GM18526 (cell line): ENCODE measurements around the gene PHF20.

Experiments
- POLR2A ChIP-seq: IDR thresholded peaks from 3 replicates; pipeline ENCODE4 v1.6.1; 2011; ENCODE audit not compliant: insufficient read length; ENCODE audit errors: extremely low read depth

PHF20 gene

GRCh38 chr20:35771689-35772562 lies at the start of gene PHF20:
Gene PHF20 (plus strand): TSS chr20:35772015. CDS start chr20:35801523, 29,508 bp downstream.
- peak; percentile 74 for TF ChIP-seq POLR2A

DNA sequence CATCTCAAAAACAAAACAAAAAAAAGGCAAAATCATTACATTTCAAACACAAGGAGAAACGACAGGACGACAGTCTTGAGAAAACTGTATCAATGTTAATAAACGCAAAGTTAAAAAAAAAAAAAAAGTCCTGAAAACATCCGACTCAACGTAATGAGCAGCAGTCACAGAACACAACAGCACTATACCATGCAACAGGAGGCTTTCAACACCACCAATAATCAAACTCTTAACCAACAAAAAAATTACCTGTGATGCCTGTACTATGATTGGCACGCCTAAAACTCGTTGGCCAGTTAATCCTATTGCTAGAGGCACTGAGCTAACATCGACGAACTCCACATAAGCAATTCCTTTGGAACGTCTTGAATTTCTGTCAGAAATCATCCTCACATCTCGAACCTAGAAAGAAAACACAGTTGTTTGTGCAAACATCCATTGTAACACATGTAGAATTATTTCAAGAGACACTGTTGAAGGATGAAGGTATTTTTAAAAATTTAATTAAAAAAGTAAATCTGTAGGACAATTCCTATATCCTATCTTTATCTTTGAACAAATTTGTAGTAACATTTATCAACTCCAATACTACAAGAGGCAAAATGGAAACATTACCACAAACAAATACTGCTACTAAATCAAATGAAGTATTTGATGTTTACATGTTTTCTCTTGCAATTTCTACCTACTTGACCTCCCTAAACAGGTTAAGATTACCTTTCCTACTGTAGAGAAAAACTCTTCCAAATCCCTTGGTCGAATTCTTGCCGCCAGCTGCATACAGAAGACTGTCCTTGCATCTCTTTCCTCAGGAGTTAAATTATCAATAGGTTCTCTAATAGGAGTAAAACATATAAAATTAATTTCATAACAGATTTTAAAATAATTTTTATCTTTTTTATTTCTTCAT lies 47.2 kb upstream of the PHF20 start:
- no peak for TF ChIP-seq POLR2A

- no peak for TF ChIP-seq POLR2A
Measured at GRCh38 chr20:35726842-35727711, 44.7 kb upstream of the PHF20 start.

DNA sequence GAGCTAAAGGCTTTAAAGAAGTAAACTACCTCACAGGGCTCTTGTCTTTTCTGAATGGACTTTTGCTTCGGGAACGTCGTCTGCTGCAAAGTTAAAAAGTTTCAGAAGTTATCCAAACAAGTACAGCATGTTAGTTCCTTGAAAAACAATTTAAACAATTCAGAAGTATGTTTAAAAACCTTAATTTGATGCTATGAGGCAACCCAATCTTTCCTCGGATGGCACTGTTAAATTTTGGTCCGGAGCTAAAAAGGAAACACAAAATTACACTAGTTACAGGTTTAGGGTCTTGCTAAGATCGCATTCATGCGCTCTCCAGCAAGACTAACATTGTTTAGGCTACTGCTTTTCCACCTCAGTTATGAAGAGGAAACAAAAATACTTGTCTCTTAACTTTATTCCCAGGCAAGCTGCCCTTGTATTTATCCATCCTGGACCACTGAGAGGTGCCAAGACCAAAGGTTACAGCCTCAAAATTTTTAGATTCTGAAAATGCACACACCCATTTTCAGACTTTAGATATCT lies 42.5 kb upstream of the PHF20 start:
- TF ChIP-seq POLR2A = no peak

- no peak for TF ChIP-seq POLR2A
Measured at GRCh38 chr20:35729836-35730582, 41.8 kb upstream of the PHF20 start.

GRCh38 chr20:35730583-35731468 lies 41.0 kb upstream of the PHF20 start:
- TF ChIP-seq POLR2A = no peak

- no peak for TF ChIP-seq POLR2A
Measured at GRCh38 chr20:35731469-35731788, 40.4 kb upstream of the PHF20 start.

GRCh38 chr20:35731862-35732643 lies 39.8 kb upstream of the PHF20 start:
- TF ChIP-seq POLR2A = no peak

GRCh38 chr20:35732644-35732982 lies 39.2 kb upstream of the PHF20 start:
- no peak for TF ChIP-seq POLR2A

GRCh38 chr20:35734374-35734773 lies 37.4 kb upstream of the PHF20 start:
- TF ChIP-seq POLR2A = no peak

DNA sequence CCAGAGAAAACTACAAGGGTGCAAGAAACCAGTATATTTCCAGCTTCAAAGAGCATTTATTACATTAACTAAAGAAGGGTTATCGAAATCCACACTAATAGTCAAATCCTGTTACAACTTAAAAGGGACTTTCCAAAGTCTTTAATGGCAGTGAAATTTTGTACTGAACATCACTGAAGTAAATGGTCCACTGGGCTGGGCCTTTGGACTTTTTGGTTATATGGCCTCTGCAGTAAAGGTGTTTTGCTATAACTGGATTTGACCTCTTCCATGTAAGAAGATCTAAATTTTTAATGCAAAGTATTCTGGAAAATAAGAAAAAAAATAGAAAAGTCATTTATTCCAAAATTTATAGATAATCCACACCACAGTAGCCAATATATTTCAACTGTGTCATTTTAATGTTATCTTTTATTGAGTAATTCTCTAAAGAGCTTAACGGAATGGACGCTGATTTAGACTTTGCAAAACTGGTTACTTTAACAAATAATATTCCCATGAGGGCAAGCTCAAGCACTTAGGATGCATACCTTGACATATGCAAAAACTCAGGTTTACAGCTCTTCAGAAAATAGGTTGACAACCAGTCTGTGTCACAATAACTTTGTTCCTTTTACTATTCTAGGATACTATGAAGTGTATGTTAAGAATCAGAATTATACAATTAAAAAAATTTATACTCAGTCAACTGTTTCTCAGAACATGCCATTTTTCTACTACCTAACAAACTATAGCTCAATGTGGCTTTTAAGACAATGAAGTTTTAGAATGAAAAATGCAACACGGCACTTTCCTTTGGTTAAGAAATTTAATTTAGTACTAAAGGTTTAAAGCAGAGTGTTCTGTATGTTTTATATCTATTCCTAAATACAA lies 36.8 kb upstream of the PHF20 start:
- TF ChIP-seq POLR2A = no peak
